Measurements from ENCODE around the gene PAK1IP1.

- no peak for TF ChIP-seq MAX (IDR thresholded peaks at IDR 0.05; ENCODE audit: low read depth, low read length)
- no peak for TF ChIP-seq CTCF (IDR thresholded peaks at IDR 0.05; ENCODE audit: low read depth, low read length)
Observed at GRCh38 chr6:10685092-10685915, 9.5 kb upstream of the PAK1IP1 start.

All from NB4 (cell line).